Aorta (tissue), 5 donors: ENCODE results near the gene MYO1C. TPM values are rescaled to one million over a fixed set of nuclear protein-coding genes. Genes with fewer than 3 reads are reported as not detected.
A peak's percentile ranks its signal among the peaks of the same experiment; 100 is the strongest.

ENCODE experiments used
- ATAC-seq: fragments of 200-7000 bp; cut with Tn5 transposase; one replicate; pipeline ENCODE4 v1.9.1; 2022; ENCODE audit warnings: moderate library complexity; ENCODE audit not compliant: low FRiP score
- DNase-seq, 2 donors: peaks; one replicate each; pipeline ENCODE4 v3.0.0-alpha.2; 2020
- H3K27ac ChIP-seq, 2 donors: one replicate each; pipeline ENCODE4 v1.5.1; 2013; ENCODE audit warnings: low read length in 2 of 2, mild to moderate bottlenecking in 2 of 2, moderate library complexity in 2 of 2, control low read depth in 1 of 2, inconsistent platforms in 1 of 2, low read depth in 1 of 2
- H3K27me3 ChIP-seq, 2 donors: one replicate each; pipeline ENCODE4 v1.6.1; 2013; ENCODE audit warnings: control low read depth in 1 of 2, low read length in 1 of 2, mild to moderate bottlenecking in 1 of 2, moderate library complexity in 1 of 2; ENCODE audit not compliant: insufficient read depth in 2 of 2, control insufficient read depth in 1 of 2
- H3K36me3 ChIP-seq, 2 donors: one replicate each; pipeline ENCODE4 v1.6.1; 2013; ENCODE audit warnings: control low read depth in 1 of 2, low read length in 1 of 2, mild to moderate bottlenecking in 1 of 2; ENCODE audit not compliant: insufficient read depth in 2 of 2, control insufficient read depth in 1 of 2
- H3K4me1 ChIP-seq, 2 donors: one replicate each; pipeline ENCODE4 v1.6.1; 2013; ENCODE audit warnings: low read length in 2 of 2, control low read depth in 1 of 2, mild to moderate bottlenecking in 1 of 2, moderate library complexity in 1 of 2; ENCODE audit not compliant: insufficient read depth in 2 of 2, control insufficient read depth in 1 of 2
- H3K4me3 ChIP-seq, 2 donors: one replicate each; pipeline ENCODE4 v1.5.1; 2013; ENCODE audit warnings: low read length in 2 of 2, control low read depth in 1 of 2, mild to moderate bottlenecking in 1 of 2
- H3K9me3 ChIP-seq: one replicate; pipeline ENCODE4 v1.6.1; 2013; ENCODE audit warnings: mild to moderate bottlenecking, low read length; ENCODE audit not compliant: control insufficient read depth
- WGBS, 2 donors: extraction: QIAGEN DNeasy Blood & Tissue Kit; methylation state at CpG; one replicate each; pipeline ENCODE4 v1.1.7; 2013; 5-methylcytosine and 5-hydroxymethylcytosine counted together
- intact Hi-C, 2 donors: fragments of 100-400 bp; cut with DNase I; formaldehyde crosslinking; loops; one replicate each; pipeline versions ENCODE4 v1.14.2 to v1.15.0; 2022
- polyA plus RNA-seq, 2 donors: library from polyadenylated mRNA; stranded (reverse); fragments of 200-250 nt; gene quantifications; one replicate each; pipeline ENCODE4 v1.2.3, GENCODE V29; 2013
- total RNA-seq, 2 donors: library from RNA; stranded (reverse); fragmentation: NEBNext Ultra II Directional; extraction: Animal tissue kit (Norgen Biotek cat#: 25700); gene quantifications; one replicate each; pipeline ENCODE4 v1.2.1, GENCODE V29; 2021
- donor health status: healthy with polysubstance abuse.
- donor health status: Bipolar disorder and iron deficiency.
- donor health status: DM: no; HTN: no; CAD: no.
- donor health status: DM: no; HTN: no; CAD: no.
- donor health status: DM: yes; HTN: yes; CAD: no.

The MYO1C gene
- total and polyA plus RNA-seq, 4 donors: 62.6 to 354 (median 202) TPM

GRCh38 chr17:1497831-1498230 is 5.3 kb upstream of the MYO1C start:
- intact Hi-C loops: no loop called here
- 84 to 86% methylated on average over 15 of the region's 15 CpGs for WGBS, 2 donors
- peaks cover 1 to 4% of the 10 kb centered on the region in 2 donors for H3K36me3 ChIP-seq
- no peaks in the 10 kb centered on the region for H3K9me3 ChIP-seq
- no peaks in the 10 kb centered on the region for H3K27me3 ChIP-seq
- ATAC-seq (no peak), DNase-seq (peak in 1 of 2 donors; percentile 36)
- peaks cover 0 to 3% of the 10 kb centered on the region in 2 donors for H3K4me1 ChIP-seq
- no peak overlapping the region for H3K27ac ChIP-seq
- no peak overlapping the region for H3K4me3 ChIP-seq

GRCh38 chr17:1496869-1497268 is 4.4 kb upstream of the MYO1C start:
- intact Hi-C loops: no loop called here
- Histone ChIP-seq H3K9me3 (no peaks in the 10 kb centered on the region), H3K27ac (no peak overlapping the region), H3K27me3 (no peaks in the 10 kb centered on the region), H3K36me3 (peaks cover 1 to 4% of the 10 kb centered on the region in 2 donors), H3K4me3 (no peak overlapping the region), H3K4me1 (peaks cover 0 to 3% of the 10 kb centered on the region in 2 donors)
- peak in 1 of 2 donors; percentile 26 for DNase-seq
- 87% methylated on average over 14 of the region's 14 CpGs for WGBS, 2 donors
- ATAC-seq: no peak

- DNase-seq: peak; percentile 73 to 88
- intact Hi-C loops: no loop called here
- Histone ChIP-seq H3K36me3 (peaks cover 1 to 4% of the 10 kb centered on the region in 2 donors), H3K4me3 (no peak overlapping the region), H3K27me3 (no peaks in the 10 kb centered on the region), H3K9me3 (no peaks in the 10 kb centered on the region), H3K27ac (peak overlapping the region in 1 of 2 donors; percentile 86), H3K4me1 (peaks cover 0 to 3% of the 10 kb centered on the region in 2 donors)
- ATAC-seq: no peak
- 26 to 31% methylated on average over 14 of the region's 14 CpGs for WGBS, 2 donors
Measured at GRCh38 chr17:1495265-1495989, 2.9 kb upstream of the MYO1C start.

GRCh38 chr17:1494736-1495253 is 2.3 kb upstream of the MYO1C start:
- ATAC-seq: no peak
- no peak overlapping the region for H3K4me3 ChIP-seq
- H3K27me3 ChIP-seq: no peaks in the 10 kb centered on the region
- peaks cover 1 to 4% of the 10 kb centered on the region in 2 donors for H3K36me3 ChIP-seq
- 50 to 59% methylated on average over 11 of the region's 11 CpGs for WGBS, 2 donors
- H3K9me3 ChIP-seq: no peaks in the 10 kb centered on the region
- DNase-seq: peak in 1 of 2 donors; percentile 37
- H3K27ac ChIP-seq: peak overlapping the region; percentile 24 to 86
- H3K4me1 ChIP-seq: peaks cover 0 to 3% of the 10 kb centered on the region in 2 donors
- intact Hi-C loops: loop anchor here in 1 of 2 donors (5.0 kb wide), 1 partner anchor 127 kb away; no protein-coding TSS in a partner anchor

GRCh38 chr17:1494203-1494602 is 1.7 kb upstream of the MYO1C start:
- no peak for ATAC-seq
- no peak for DNase-seq
- no peaks in the 10 kb centered on the region for H3K9me3 ChIP-seq
- H3K27ac ChIP-seq: peak overlapping the region in 1 of 2 donors; percentile 86
- H3K4me3 ChIP-seq: no peak overlapping the region
- H3K4me1 ChIP-seq: peaks cover 0 to 3% of the 10 kb centered on the region in 2 donors
- intact Hi-C loops: loop anchor here in 1 of 2 donors (5.0 kb wide), 1 partner anchor 127 kb away; no protein-coding TSS in a partner anchor
- H3K36me3 ChIP-seq: peaks cover 1 to 4% of the 10 kb centered on the region in 2 donors
- WGBS, 2 donors: 97 to 98% methylated on average over 7 of the region's 7 CpGs
- no peaks in the 10 kb centered on the region for H3K27me3 ChIP-seq

GRCh38 chr17:1493291-1493980 is 950 bp upstream of the MYO1C start:
- intact Hi-C loops: loop anchor here in 1 of 2 donors (2.0 to 5.0 kb wide), 2 partner anchors 19 to 126 kb away; no protein-coding TSS in a partner anchor
- Histone ChIP-seq H3K36me3 (peaks cover 1 to 4% of the 10 kb centered on the region in 2 donors), H3K9me3 (no peaks in the 10 kb centered on the region), H3K4me3 (no peak overlapping the region), H3K4me1 (peaks cover 0 to 3% of the 10 kb centered on the region in 2 donors), H3K27me3 (no peaks in the 10 kb centered on the region), H3K27ac (peak overlapping the region in 1 of 2 donors; percentile 39)
- 59 to 65% methylated on average over 20 to 23 of the region's 23 CpGs for WGBS, 2 donors
- DNase-seq: peak in 1 of 2 donors; percentile 72
- peak; percentile 30 for ATAC-seq

GRCh38 chr17:1491443-1492248 is 840 bp downstream of the MYO1C start:
- intact Hi-C loops: loop anchor here in 1 of 2 donors (2.0 to 5.0 kb wide), 3 partner anchors 21 to 124 kb away; partner anchors contain the start of gene CRK
- Histone ChIP-seq H3K9me3 (no peaks in the 10 kb centered on the region), H3K4me3 (peak overlapping the region; percentile 59 to 80), H3K4me1 (peaks cover 0 to 3% of the 10 kb centered on the region in 2 donors), H3K27me3 (no peaks in the 10 kb centered on the region), H3K27ac (peak overlapping the region; percentile 72 to 90), H3K36me3 (no peaks in the 10 kb centered on the region)
- 1 to 2% methylated on average over 53 to 94 of the region's 94 CpGs for WGBS, 2 donors
- DNase-seq: peak; percentile 76 to 92
- ATAC-seq: peak; percentile 58
